Activated CD8-positive, alpha-beta T cell treated with anti-CD3 and anti-CD28 coated beads, Interleukin-2, amount 10 ng/mL, durations not matched to agents 7 days and 5 days (primary cell): ENCODE measurements around the gene CA9. TPM values are rescaled to one million over a fixed set of nuclear protein-coding genes. Genes with fewer than 3 reads are reported as not detected.

Experiments
- ATAC-seq: fragments of 150-1000 bp; cut with Tn5 transposase; one replicate; pipeline ENCODE4 v1.10.0; 2021; ENCODE audit warnings: moderate library complexity
- CTCF ChIA-PET: fragments of 350-600 bp; sonication (Branson Sonifier 250); formaldehyde crosslinking; loops from one replicate; lab custom pipeline; 2021; ENCODE audit warnings: antibody characterized with exemption; lab: Charles Lee
- POLR2A ChIA-PET: fragments of 350-600 bp; sonication (Branson Sonifier 250); formaldehyde crosslinking; loops from one replicate; lab custom pipeline; 2021; ENCODE audit warnings: antibody characterized with exemption; lab: Charles Lee
- DNase-seq: peaks from one replicate; pipeline ENCODE4 v3.0.0-alpha.2; 2020
- H3K27ac Mint-ChIP-seq: one replicate; pipeline ENCODE4 v1.8.0; 2021; ENCODE audit warnings: mild to moderate bottlenecking, mixed read lengths
- H3K27me3 Mint-ChIP-seq: one replicate; pipeline ENCODE4 v1.8.0; 2021; ENCODE audit warnings: low read depth, mixed read lengths
- H3K36me3 Mint-ChIP-seq: one replicate; pipeline ENCODE4 v1.8.0; 2021; ENCODE audit warnings: low read depth, mixed read lengths
- H3K4me1 Mint-ChIP-seq: one replicate; pipeline ENCODE4 v1.8.0; 2021; ENCODE audit warnings: low read depth, mixed read lengths
- H3K4me3 Mint-ChIP-seq: one replicate; pipeline ENCODE4 v1.8.0; 2021; ENCODE audit warnings: mild to moderate bottlenecking, mixed read lengths
- H3K9me3 Mint-ChIP-seq: one replicate; pipeline ENCODE4 v1.8.0; 2022; ENCODE audit warnings: mixed read lengths; ENCODE audit not compliant: insufficient read depth
- microRNA-seq: library from miRNA; unstranded; fragments of <30 nt; microRNA quantifications from one replicate; pipeline ENCODE4 v1.2.0, GENCODE V29; 2022
- total RNA-seq, 2 experiments: library from RNA; stranded (reverse); gene quantifications; one replicate each; pipeline ENCODE4 v1.2.3, GENCODE V29; 2021

The CA9 gene
- total RNA-seq, 2 experiments from 2014 or later: 0.50 to 1.3 TPM

- Mint-ChIP-seq H3K27ac (no peak overlapping the region), H3K27me3 (no peaks in the 10 kb centered on the region), H3K36me3 (peaks cover 19% of the 10 kb centered on the region), H3K9me3 (no peaks in the 10 kb centered on the region), H3K4me3 (no peak overlapping the region), H3K4me1 (peaks cover 15% of the 10 kb centered on the region)
- POLR2A ChIA-PET: interaction anchor here (1.5 to 4.7 kb wide), 4 partner anchors 19 to 125 kb away, joined by 3 to 37 read pairs (median 17); partner anchors contain the start of genes GBA2 and RGP1
- ATAC-seq: no peak
- peak; percentile 61 for DNase-seq
- CTCF ChIA-PET: interaction anchor here (0.8 to 23.9 kb wide), 24 partner anchors 10 to 679 kb away, joined by 3 to 209 read pairs (median 8); partner anchors contain the start of genes ARHGEF39, CCDC107, CD72 and GBA2
These were observed 56.2 kb downstream of the CA9 start for GRCh38 chr9:35729700-35730485.

- no peaks in the 10 kb centered on the region for H3K9me3 Mint-ChIP-seq
- H3K4me3 Mint-ChIP-seq: no peak overlapping the region
- ATAC-seq: no peak
- no peaks in the 10 kb centered on the region for H3K27me3 Mint-ChIP-seq
- H3K27ac Mint-ChIP-seq: no peak overlapping the region
- DNase-seq: no peak
- peaks cover 20% of the 10 kb centered on the region for H3K36me3 Mint-ChIP-seq
- H3K4me1 Mint-ChIP-seq: peaks cover 15% of the 10 kb centered on the region
- ChIA-PET POLR2A (interaction anchor here (1.5 to 4.7 kb wide), 4 partner anchors 18 to 126 kb away, joined by 3 to 37 read pairs (median 17); partner anchors contain the start of genes GBA2 and RGP1), CTCF (interaction anchor here (0.8 to 23.9 kb wide), 15 partner anchors 9 to 679 kb away, joined by 3 to 209 read pairs (median 9); partner anchors contain the start of genes ARHGEF39, CCDC107, GBA2 and HINT2)
These were observed 56.7 kb downstream of the CA9 start for GRCh38 chr9:35730486-35730854.

Small RNAs within 50 kb of the gene (microRNA-seq; reads per million reads assigned to microRNA genes)
- not detected for gene MIR6852

Other genes with a start within 250 kb of the CA9 start
- 1 to 10 TPM; 1.9 to 2.3 TPM for gene RUSC2, start 183.8 kb upstream of the CA9 start, total RNA-seq
- gene TESK1, start 68.7 kb upstream of the CA9 start, total RNA-seq: 10 to 100 TPM; 41.6 to 47.1 TPM
- gene CD72, start 55.5 kb upstream of the CA9 start, total RNA-seq: 10 to 100 TPM; 11.6 to 15.0 TPM
- 100 to 1,000 TPM; 213 to 220 TPM for gene SIT1, start 23.0 kb upstream of the CA9 start, total RNA-seq
- gene RMRP, start 15.9 kb upstream of the CA9 start, total RNA-seq: over 10,000 TPM in 1 of 2 experiments, 1,000 to 10,000 TPM in 1; 7,126 to 12,592 TPM
- gene CCDC107, start 15.6 kb upstream of the CA9 start, total RNA-seq: 10 to 100 TPM; 34.8 to 36.8 TPM
- 10 to 100 TPM; 17.2 to 17.3 TPM for gene ARHGEF39, start 8.7 kb upstream of the CA9 start, total RNA-seq
- gene TPM2, start 16.0 kb downstream of the CA9 start, total RNA-seq: 10 to 100 TPM; 12.0 to 12.8 TPM
- gene TLN1, start 58.3 kb downstream of the CA9 start, total RNA-seq: 100 to 1,000 TPM; 448 to 450 TPM
- 10 to 100 TPM; 21.6 to 21.7 TPM for gene CREB3, start 58.7 kb downstream of the CA9 start, total RNA-seq
- 10 to 100 TPM; 52.6 to 56.4 TPM for gene GBA2, start 75.3 kb downstream of the CA9 start, total RNA-seq
- gene RGP1, start 75.4 kb downstream of the CA9 start, total RNA-seq: 10 to 100 TPM; 22.1 to 22.9 TPM
- gene MSMP, start 80.3 kb downstream of the CA9 start, total RNA-seq: under 1 TPM; 0.61 to 0.89 TPM
- 10 to 100 TPM; 10.8 to 11.1 TPM for gene NPR2, start 117.7 kb downstream of the CA9 start, total RNA-seq
- 1 to 10 TPM; 1.3 to 1.5 TPM for gene SPAG8, start 138.3 kb downstream of the CA9 start, total RNA-seq
- gene HINT2, start 141.1 kb downstream of the CA9 start, total RNA-seq: 10 to 100 TPM; 74.7 to 76.8 TPM
- not detected for gene FAM221B, start 154.8 kb downstream of the CA9 start, total RNA-seq
- 1 to 10 TPM; 1.6 to 2.3 TPM for gene TMEM8B, start 155.3 kb downstream of the CA9 start, total RNA-seq
- gene OR13J1, start 196.5 kb downstream of the CA9 start, total RNA-seq: not detected
- not detected for gene HRCT1, start 232.3 kb downstream of the CA9 start, total RNA-seq
- gene SPAAR, start 235.6 kb downstream of the CA9 start, total RNA-seq: not detected